B cell (primary cell): ENCODE measurements around the gene DMRTA1. TPM values are rescaled to one million over a fixed set of nuclear protein-coding genes. Genes with fewer than 3 reads are reported as not detected.

Experiments
- ATAC-seq: fragments of 200-7000 bp; cut with Tn5 transposase; one replicate; pipeline ENCODE4 v1.10.0; 2021; ENCODE audit warnings: low read depth, mild to moderate bottlenecking, moderate number of reproducible peaks, moderate library complexity
- CTCF ChIA-PET: fragments of 350-600 bp; sonication (Branson Sonifier 250); formaldehyde crosslinking; loops from one replicate; lab custom pipeline; 2021; ENCODE audit warnings: antibody characterized with exemption, inconsistent platforms; lab: Charles Lee
- POLR2A ChIA-PET: fragments of 350-600 bp; sonication (Branson Sonifier 250); formaldehyde crosslinking; loops from one replicate; lab custom pipeline; 2021; ENCODE audit warnings: antibody characterized with exemption; lab: Charles Lee
- DNase-seq: peaks from one replicate; pipeline ENCODE4 v3.0.0; 2013
- H2AFZ ChIP-seq: 2 replicates; pipeline ENCODE4 v1.6.1; 2012; ENCODE audit warnings: mild to moderate bottlenecking, low read depth, low read length; ENCODE audit not compliant: insufficient read depth, poor library complexity, severe bottlenecking
- H3K27ac ChIP-seq, 2 donors: 1 replicate in 1 of 2; 2 replicates in 1 of 2; pipeline ENCODE4 v1.5.1; 2012 to 2013; ENCODE audit warnings: low read length in 2 of 2, mild to moderate bottlenecking in 2 of 2, moderate library complexity in 1 of 2
- H3K27me3 ChIP-seq, 4 experiments: fragments of 200-600 bp in 1 of 4; sonication (generic) in 1 of 4; replicated peaks in 1 of 4; 1 replicate in 2 of 4; 2 replicates in 2 of 4; pipeline versions ENCODE4 v1.6.1 to v1.7.0; 2013 to 2016; ENCODE audit warnings: low read length in 3 of 4, mild to moderate bottlenecking in 2 of 4, mixed read lengths in 1 of 4, moderate library complexity in 1 of 4; ENCODE audit not compliant: insufficient read depth in 4 of 4, control insufficient read depth in 3 of 4; ENCODE audit errors: control extremely low read depth in 1 of 4
- H3K36me3 ChIP-seq, 2 experiments: replicated peaks in 1 of 2; 1 replicate in 1 of 2; 2 replicates in 1 of 2; pipeline versions ENCODE4 v1.6.1 to v1.7.1; 2013; ENCODE audit warnings: low read length in 1 of 2; ENCODE audit not compliant: insufficient read depth in 2 of 2, control insufficient read depth in 1 of 2; ENCODE audit errors: control extremely low read depth in 1 of 2, extremely low read depth in 1 of 2
- H3K4me1 ChIP-seq, 2 donors: fragments of 200-600 bp in 1 of 2; sonication (generic) in 1 of 2; 1 replicate in 1 of 2; 2 replicates in 1 of 2; pipeline versions ENCODE4 v1.5.1 to v1.6.1; 2013 to 2017; ENCODE audit warnings: low read length in 2 of 2; ENCODE audit not compliant: control insufficient read depth in 2 of 2, insufficient read depth in 2 of 2
- H3K4me2 ChIP-seq: replicated peaks from 2 replicates; pipeline ENCODE3; 2012; ENCODE audit warnings: mild to moderate bottlenecking, low read depth, low read length; ENCODE audit not compliant: poor library complexity, severe bottlenecking
- H3K4me3 ChIP-seq, 5 experiments: fragments of 200-600 bp in 1 of 5; sonication (generic) in 1 of 5; 1 replicate in 3 of 5; 2 replicates in 2 of 5; pipeline versions ENCODE4 v1.5.1 to v1.7.0; 2011 to 2016; ENCODE audit warnings: low read length in 4 of 5, mild to moderate bottlenecking in 4 of 5, low read depth in 2 of 5, control low read depth in 1 of 5, moderate library complexity in 1 of 5; ENCODE audit not compliant: insufficient read depth in 1 of 5; ENCODE audit errors: control extremely low read depth in 1 of 5, extremely low read depth in 1 of 5
- H3K79me2 ChIP-seq: fragments of 200-600 bp; sonication (generic); one replicate; pipeline ENCODE4 v1.6.0; 2016; ENCODE audit warnings: low read length; ENCODE audit not compliant: control insufficient read depth, insufficient read depth
- H3K9ac ChIP-seq: fragments of 200-600 bp; sonication (generic); 2 replicates; pipeline ENCODE4 v1.6.1; 2017; ENCODE audit warnings: mild to moderate bottlenecking, low read length, moderate library complexity
- H3K9me3 ChIP-seq, 3 donors: one replicate each; pipeline versions ENCODE4 v1.6.1 to v1.7.1; 2013; ENCODE audit warnings: low read length in 2 of 3; ENCODE audit not compliant: control insufficient read depth in 2 of 3, insufficient read depth in 1 of 3; ENCODE audit errors: control extremely low read depth in 1 of 3
- H4K20me1 ChIP-seq: 2 replicates; pipeline ENCODE4 v1.6.0; 2012; ENCODE audit warnings: mild to moderate bottlenecking, low read length; ENCODE audit not compliant: insufficient read depth, control insufficient read depth, poor library complexity, severe bottlenecking
- H3K27ac Mint-ChIP-seq: one replicate; pipeline ENCODE4 v1.8.0; 2021; ENCODE audit warnings: mixed read lengths
- H3K27me3 Mint-ChIP-seq: one replicate; pipeline ENCODE4 v1.8.0; 2021; ENCODE audit warnings: mixed read lengths
- H3K4me1 Mint-ChIP-seq: one replicate; pipeline ENCODE4 v1.8.0; 2021; ENCODE audit warnings: mixed read lengths
- H3K4me3 Mint-ChIP-seq: one replicate; pipeline ENCODE4 v1.8.0; 2021; ENCODE audit warnings: mixed read lengths
- H3K9me3 Mint-ChIP-seq: one replicate; pipeline ENCODE4 v1.8.0; 2022; ENCODE audit warnings: mixed read lengths; ENCODE audit not compliant: insufficient read depth
- CTCF ChIP-seq: fragments of 200-600 bp; IDR thresholded peaks from one replicate; pipeline ENCODE4 v1.8.0; 2022; ENCODE audit warnings: antibody characterized with exemption, mild to moderate bottlenecking
- EZH2 ChIP-seq: IDR thresholded peaks from 2 replicates; pipeline ENCODE4 v1.6.1; 2012; ENCODE audit warnings: borderline replicate concordance, low read depth, mild to moderate bottlenecking, moderate library complexity, low read length; ENCODE audit not compliant: insufficient read depth, poor library complexity, severe bottlenecking
- WGBS: methylation state at CpG from one replicate; pipeline ENCODE4 v1.1.5; 2013; ENCODE audit warnings: missing lambda C conversion rate; ENCODE audit not compliant: insufficient coverage; 5-methylcytosine and 5-hydroxymethylcytosine counted together
- intact Hi-C: fragments of 100-400 bp; cut with micrococcal nuclease; formaldehyde crosslinking; loops from one replicate; pipeline ENCODE4 v1.10.0; 2022
- polyA plus RNA-seq: library from polyadenylated mRNA; depleted of rRNA; stranded (reverse); fragments of >200 nt; gene quantifications from 2 replicates; pipeline ENCODE4 v1.2.3, GENCODE V29; 2012
- total RNA-seq, 2 donors: library from RNA; stranded (reverse); fragments of 120-200 nt in 1 of 2; gene quantifications; 1 replicate in 1 of 2; 2 replicates in 1 of 2; pipeline versions ENCODE4 v1.2.3 to v1.2.4, GENCODE V29; 2013 to 2022

The DMRTA1 gene
- total and polyA plus RNA-seq, 2 donors (not counting 1 experiment from before 2014, with no cell fraction given) = not detected

DNA sequence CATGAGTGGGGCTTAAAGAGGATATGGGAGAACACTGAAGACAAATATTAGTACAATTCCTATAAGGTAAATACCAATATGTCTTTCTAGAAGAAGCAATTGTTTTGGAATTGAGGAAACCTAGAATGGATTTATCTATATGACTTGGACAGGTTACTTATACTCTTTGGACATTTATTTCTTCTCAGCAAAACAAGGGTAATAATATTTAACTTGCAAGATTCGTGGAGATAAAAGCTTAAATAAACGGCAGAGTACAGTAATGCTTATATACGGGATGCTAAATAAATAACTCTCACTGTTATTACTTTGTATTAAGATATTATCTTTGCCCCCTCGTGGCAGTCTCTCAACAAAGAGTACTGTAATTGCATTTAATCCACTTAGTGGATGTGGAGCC lies 8.6 kb downstream of the DMRTA1 start:
- ChIA-PET CTCF (interaction anchor here (0.9 to 3.1 kb wide), 4 partner anchors 8 to 642 kb away, joined by 3 to 16 read pairs (median 8); no protein-coding TSS in a partner anchor), POLR2A (no interaction called here)
- ATAC-seq = no peak
- H3K79me2 ChIP-seq = no peaks in the 10 kb centered on the region
- H3K4me2 ChIP-seq = no peak overlapping the region
- no peaks in the 10 kb centered on the region for H3K9me3 Mint-ChIP-seq
- no peak overlapping the region for H3K27ac ChIP-seq
- H3K4me3 Mint-ChIP-seq = no peak overlapping the region
- H3K27me3 Mint-ChIP-seq = peaks cover 53% of the 10 kb centered on the region
- H4K20me1 ChIP-seq = no peaks in the 10 kb centered on the region
- no peaks in the 10 kb centered on the region for H3K9me3 ChIP-seq
- H3K4me1 ChIP-seq = no peaks in the 10 kb centered on the region
- no peak for DNase-seq
- WGBS = no CpG with 5 or more reads among the region's 4 CpGs
- no peak overlapping the region for H3K27ac Mint-ChIP-seq
- intact Hi-C loops = no loop called here
- peaks cover 0 to 19% (median 4%) of the 10 kb centered on the region in 4 experiments for H3K27me3 ChIP-seq
- no peak overlapping the region for H3K9ac ChIP-seq
- H3K4me3 ChIP-seq = no peak overlapping the region
- no peaks in the 10 kb centered on the region for H3K36me3 ChIP-seq
- H3K4me1 Mint-ChIP-seq = no peaks in the 10 kb centered on the region
- H2AFZ ChIP-seq = no peak overlapping the region
- no peak for TF ChIP-seq CTCF
- no peak for TF ChIP-seq EZH2

DNA sequence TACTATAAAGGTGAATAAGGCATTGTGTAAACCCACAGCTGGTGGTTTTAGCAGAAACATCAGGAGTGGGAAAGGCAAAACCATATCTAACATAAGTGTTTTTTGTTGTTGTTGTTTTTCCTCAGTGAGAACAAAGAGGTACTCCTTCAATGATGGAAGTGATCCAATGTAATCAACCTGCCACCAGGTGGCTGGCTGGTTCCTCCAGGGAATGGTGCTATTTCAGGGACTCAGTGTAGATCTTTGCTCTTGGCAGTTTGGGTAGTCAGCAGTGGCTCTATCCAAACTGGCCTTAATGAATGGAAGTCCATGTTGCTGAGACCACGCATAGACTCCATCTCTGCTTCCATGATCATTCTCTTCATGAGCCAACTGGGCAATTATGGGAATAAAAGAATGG lies 10.8 kb downstream of the DMRTA1 start:
- Mint-ChIP-seq H3K27ac (no peak overlapping the region), H3K27me3 (peaks cover 42% of the 10 kb centered on the region), H3K4me1 (no peaks in the 10 kb centered on the region), H3K4me3 (no peak overlapping the region), H3K9me3 (no peaks in the 10 kb centered on the region)
- H3K4me1 ChIP-seq = no peaks in the 10 kb centered on the region
- H3K27ac ChIP-seq = no peak overlapping the region
- WGBS = no CpG with 5 or more reads among the region's 1 CpG
- POLR2A ChIA-PET = no interaction called here
- no peak for ATAC-seq
- no peaks in the 10 kb centered on the region for H3K36me3 ChIP-seq
- no peak for DNase-seq
- intact Hi-C loops = no loop called here
- no peak overlapping the region for H3K4me2 ChIP-seq
- peaks cover 0 to 15% (median 5%) of the 10 kb centered on the region in 4 experiments for H3K27me3 ChIP-seq
- H4K20me1 ChIP-seq = no peaks in the 10 kb centered on the region
- no peak overlapping the region for H2AFZ ChIP-seq
- CTCF ChIA-PET = interaction anchor here (1.7 kb wide), 1 partner anchor 644 kb away, joined by 5 read pairs; no protein-coding TSS in a partner anchor
- TF ChIP-seq EZH2 = no peak
- no peak for TF ChIP-seq CTCF
- no peaks in the 10 kb centered on the region for H3K9me3 ChIP-seq
- H3K9ac ChIP-seq = no peak overlapping the region
- no peak overlapping the region for H3K4me3 ChIP-seq
- no peaks in the 10 kb centered on the region for H3K79me2 ChIP-seq
